Gastroesophageal sphincter (tissue), 4 donors: ENCODE results near the gene GCNT1. TPM values are rescaled to one million over a fixed set of nuclear protein-coding genes. Genes with fewer than 3 reads are reported as not detected.
"Not testable (repeated sequence)": the region's sequence is repeated elsewhere in the genome, so short reads cannot be mapped to it uniquely, and the experiment has no call there.

Experiments used
- ATAC-seq: fragments of 150-250 bp; one replicate; pipeline ENCODE4 v1.9.1; 2016; ENCODE audit warnings: mild to moderate bottlenecking, moderate library complexity
- H3K27ac ChIP-seq, 4 donors: fragments of 200-600 bp; sonication (generic) in 3 of 4; 1 replicate in 3 of 4; 2 replicates in 1 of 4; pipeline ENCODE4 v1.5.1; 2016 to 2019
- H3K27me3 ChIP-seq: fragments of 200-600 bp; sonication (generic); one replicate; pipeline ENCODE4 v1.5.1; 2019
- H3K36me3 ChIP-seq, 2 donors: fragments of 200-600 bp; sonication (generic); one replicate each; pipeline ENCODE4 v1.5.1; 2019; ENCODE audit warnings: control low read depth in 1 of 2
- H3K4me1 ChIP-seq, 3 donors: fragments of 200-600 bp; sonication (generic); 1 replicate in 2 of 3; 2 replicates in 1 of 3; pipeline ENCODE4 v1.5.1; 2016 to 2019; ENCODE audit warnings: control low read depth in 2 of 3
- H3K4me3 ChIP-seq, 2 donors: fragments of 200-600 bp; sonication (generic); one replicate each; pipeline ENCODE4 v1.5.1; 2019; ENCODE audit warnings: mild to moderate bottlenecking in 1 of 2, moderate library complexity in 1 of 2
- H3K9me3 ChIP-seq, 3 donors: fragments of 200-600 bp; sonication (generic); one replicate each; pipeline ENCODE4 v1.5.1; 2017 to 2019; ENCODE audit warnings: control low read depth in 2 of 3
- EP300 ChIP-seq: sonication (generic); formaldehyde crosslinking; IDR thresholded peaks from one replicate; pipeline ENCODE4 v1.6.1; 2017; ENCODE audit warnings: antibody characterized with exemption, mild to moderate bottlenecking
- POLR2A ChIP-seq, 2 donors: fragments of 450-650 bp; IDR thresholded peaks; one replicate each; pipeline ENCODE4 v1.6.1; 2017; ENCODE audit warnings: antibody characterized with exemption in 2 of 2, mild to moderate bottlenecking in 2 of 2, moderate library complexity in 1 of 2
- POLR2AphosphoS5 ChIP-seq: sonication (generic); formaldehyde crosslinking; IDR thresholded peaks from one replicate; pipeline ENCODE4 v1.6.1; 2017; ENCODE audit warnings: antibody characterized with exemption
- WGBS, 2 donors: methylation state at CpG; one replicate each; pipeline ENCODE4 v1.1.5; 2018; ENCODE audit warnings: low coverage in 1 of 2; 5-methylcytosine and 5-hydroxymethylcytosine counted together
- total RNA-seq, 4 donors: library from RNA; depleted of rRNA; stranded (reverse); fragments of >200 nt; gene quantifications; one replicate each; pipeline ENCODE4 v1.1.0, GENCODE V29; 2016
- TF ChIP-seq, protein P1 (sequence below), 4 experiments: fragments of 200-600 bp in 2 of 4; fragments of 450-650 bp in 2 of 4; sonication (generic) in 1 of 4; IDR thresholded peaks; one replicate each; pipeline ENCODE4 v1.5.1; 2017 to 2019; ENCODE audit warnings: antibody characterized with exemption in 4 of 4, mild to moderate bottlenecking in 2 of 4, moderate library complexity in 2 of 4

The GCNT1 gene
- total RNA-seq, 4 donors from 2014 or later: 2.0 to 5.7 (median 3.5) TPM

DNA sequence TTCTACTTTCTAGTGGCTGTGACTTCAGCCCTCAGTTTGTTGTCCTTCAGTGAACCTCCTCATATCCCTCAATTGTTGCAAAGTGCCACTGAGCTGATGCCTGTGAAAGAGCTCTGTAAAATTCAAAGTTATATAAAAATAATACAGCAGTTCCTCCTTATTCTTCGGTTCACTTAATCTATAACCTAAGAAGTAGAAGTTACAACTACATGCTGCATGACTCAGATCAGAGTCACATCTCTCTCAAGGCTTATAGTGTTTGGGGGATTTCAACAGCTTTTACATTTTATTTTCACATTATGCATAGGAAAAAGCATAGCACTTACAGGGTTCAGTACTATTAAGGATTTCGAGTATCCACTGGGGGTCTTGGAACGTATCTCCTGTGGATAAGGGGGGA is 25.1 kb upstream of the GCNT1 start:
- H3K9me3 ChIP-seq: no peaks in the 10 kb centered on the region
- peaks cover 4% of the 10 kb centered on the region for H3K27me3 ChIP-seq
- no peak overlapping the region for H3K4me3 ChIP-seq
- H3K4me1 ChIP-seq: no peaks in the 10 kb centered on the region
- no peaks in the 10 kb centered on the region for H3K36me3 ChIP-seq
- ATAC-seq: no peak
- no peak overlapping the region for H3K27ac ChIP-seq
- TF ChIP-seq POLR2AphosphoS5: no peak
- TF ChIP-seq, protein P1, sequence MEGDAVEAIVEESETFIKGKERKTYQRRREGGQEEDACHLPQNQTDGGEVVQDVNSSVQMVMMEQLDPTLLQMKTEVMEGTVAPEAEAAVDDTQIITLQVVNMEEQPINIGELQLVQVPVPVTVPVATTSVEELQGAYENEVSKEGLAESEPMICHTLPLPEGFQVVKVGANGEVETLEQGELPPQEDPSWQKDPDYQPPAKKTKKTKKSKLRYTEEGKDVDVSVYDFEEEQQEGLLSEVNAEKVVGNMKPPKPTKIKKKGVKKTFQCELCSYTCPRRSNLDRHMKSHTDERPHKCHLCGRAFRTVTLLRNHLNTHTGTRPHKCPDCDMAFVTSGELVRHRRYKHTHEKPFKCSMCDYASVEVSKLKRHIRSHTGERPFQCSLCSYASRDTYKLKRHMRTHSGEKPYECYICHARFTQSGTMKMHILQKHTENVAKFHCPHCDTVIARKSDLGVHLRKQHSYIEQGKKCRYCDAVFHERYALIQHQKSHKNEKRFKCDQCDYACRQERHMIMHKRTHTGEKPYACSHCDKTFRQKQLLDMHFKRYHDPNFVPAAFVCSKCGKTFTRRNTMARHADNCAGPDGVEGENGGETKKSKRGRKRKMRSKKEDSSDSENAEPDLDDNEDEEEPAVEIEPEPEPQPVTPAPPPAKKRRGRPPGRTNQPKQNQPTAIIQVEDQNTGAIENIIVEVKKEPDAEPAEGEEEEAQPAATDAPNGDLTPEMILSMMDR (IDR thresholded peaks at IDR 0.05): no peak
- no peak for TF ChIP-seq POLR2A (IDR thresholded peaks at IDR 0.05)
- no peak for TF ChIP-seq EP300
- 82 to 93% methylated on average over 3 of the region's 3 CpGs for WGBS, 2 donors

DNA sequence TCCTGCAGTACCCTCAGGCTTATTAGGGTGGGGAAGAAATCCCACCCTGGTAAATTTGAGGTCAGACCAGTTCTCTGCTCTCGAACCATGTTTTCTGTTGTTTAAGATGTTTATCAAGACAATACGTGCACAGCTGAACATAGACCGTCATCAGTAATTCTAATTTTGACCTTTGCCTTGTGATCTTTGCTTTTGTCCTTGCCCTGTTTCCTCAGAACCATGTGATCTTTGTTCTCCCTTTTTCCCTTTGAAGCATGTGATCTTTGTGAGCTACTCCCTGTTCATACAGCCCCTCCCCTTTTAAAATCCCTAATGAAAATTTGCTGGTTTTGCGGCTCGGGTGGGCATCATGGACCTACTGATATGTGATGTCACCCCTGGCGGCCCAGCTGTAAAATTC is 24.1 kb upstream of the GCNT1 start:
- 81 to 91% methylated on average over 5 to 6 of the region's 6 CpGs for WGBS, 2 donors
- H3K9me3 ChIP-seq, H3K27ac ChIP-seq, H3K4me1 ChIP-seq, H3K27me3 ChIP-seq, H3K4me3 ChIP-seq, H3K36me3 ChIP-seq, ATAC-seq: not testable (repeated sequence)

DNA sequence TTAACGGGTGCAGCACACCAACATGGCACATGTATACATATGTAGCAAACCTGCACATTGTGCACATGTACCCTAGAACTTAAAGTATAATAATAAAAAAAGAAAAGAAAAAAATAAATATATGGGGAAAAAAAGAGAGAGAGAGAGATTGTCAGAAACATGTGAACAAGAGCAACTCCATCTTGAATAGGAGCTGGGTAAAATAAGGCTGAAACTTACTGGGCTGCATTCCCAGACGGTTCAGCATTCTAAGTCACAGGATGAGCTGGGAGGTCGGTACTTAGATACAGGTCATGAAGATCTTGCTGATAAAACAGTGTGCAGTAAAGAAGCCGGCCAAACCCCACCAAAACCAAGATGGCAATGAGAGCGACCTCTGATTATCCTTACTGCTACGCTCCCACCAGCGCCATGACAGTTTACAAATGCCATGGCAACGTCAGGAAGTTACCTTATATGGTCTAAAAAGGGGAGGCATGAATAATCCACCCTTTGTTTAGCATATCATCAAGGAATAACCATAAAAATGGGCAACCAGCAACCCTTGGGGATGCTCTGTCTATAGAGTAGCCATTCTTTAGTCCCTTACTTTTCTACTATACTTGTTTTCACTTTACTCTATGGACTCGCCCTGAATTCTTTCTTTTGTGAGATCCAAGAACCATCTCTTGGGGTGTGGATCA is 21.8 kb upstream of the GCNT1 start:
- WGBS, 2 donors: 81 to 100% methylated on average over 3 to 9 of the region's 9 CpGs
- not testable (repeated sequence) for H3K36me3 ChIP-seq, H3K27ac ChIP-seq, H3K4me3 ChIP-seq, H3K27me3 ChIP-seq, H3K9me3 ChIP-seq, H3K4me1 ChIP-seq, ATAC-seq

DNA sequence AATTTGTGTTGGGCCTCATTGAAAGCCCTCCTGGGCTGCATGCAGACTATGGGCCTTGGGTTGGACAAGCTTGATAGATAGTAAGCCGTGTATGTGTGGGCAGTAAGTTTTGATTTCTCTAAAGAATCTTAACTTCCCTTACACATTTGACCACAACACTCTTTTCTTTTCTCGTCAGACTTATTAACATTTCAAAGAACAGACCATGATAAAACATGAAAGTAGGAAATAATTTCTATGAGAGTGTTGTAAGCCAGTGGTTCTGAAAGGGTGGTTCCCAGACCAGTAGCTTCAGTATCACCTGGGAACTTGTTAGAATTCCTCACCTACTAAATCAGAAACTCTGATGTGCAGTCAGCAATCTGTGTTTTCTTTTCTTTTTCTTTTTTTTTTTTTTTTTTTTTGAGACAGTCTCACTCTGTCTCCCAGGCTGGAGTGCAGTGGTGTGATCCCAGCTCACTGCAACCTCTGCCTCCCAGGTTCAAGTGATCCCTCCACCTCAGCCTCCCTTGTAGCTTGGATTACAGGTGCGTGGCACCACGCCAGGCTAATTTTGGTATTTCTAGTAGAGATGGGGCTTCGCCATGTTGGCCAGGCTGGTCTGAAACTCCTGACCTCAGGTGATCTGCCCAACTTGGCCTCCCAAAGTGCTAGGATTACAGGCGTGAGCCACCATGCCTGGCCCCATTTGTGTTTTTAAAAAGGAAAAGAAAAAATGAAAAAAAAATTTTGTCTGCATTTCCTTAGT is 20.0 kb upstream of the GCNT1 start:
- no peaks in the 10 kb centered on the region for H3K4me1 ChIP-seq
- no peaks in the 10 kb centered on the region for H3K9me3 ChIP-seq
- ATAC-seq: no peak
- H3K27me3 ChIP-seq: no peaks in the 10 kb centered on the region
- no peaks in the 10 kb centered on the region for H3K36me3 ChIP-seq
- 91 to 92% methylated on average over 4 to 5 of the region's 6 CpGs for WGBS, 2 donors
- H3K4me3 ChIP-seq: no peak overlapping the region
- no peak overlapping the region for H3K27ac ChIP-seq
- TF ChIP-seq POLR2A (IDR thresholded peaks at IDR 0.05) (no peak), POLR2AphosphoS5 (no peak), EP300 (no peak)
- TF ChIP-seq, protein P1 (IDR thresholded peaks at IDR 0.05): no peak

DNA sequence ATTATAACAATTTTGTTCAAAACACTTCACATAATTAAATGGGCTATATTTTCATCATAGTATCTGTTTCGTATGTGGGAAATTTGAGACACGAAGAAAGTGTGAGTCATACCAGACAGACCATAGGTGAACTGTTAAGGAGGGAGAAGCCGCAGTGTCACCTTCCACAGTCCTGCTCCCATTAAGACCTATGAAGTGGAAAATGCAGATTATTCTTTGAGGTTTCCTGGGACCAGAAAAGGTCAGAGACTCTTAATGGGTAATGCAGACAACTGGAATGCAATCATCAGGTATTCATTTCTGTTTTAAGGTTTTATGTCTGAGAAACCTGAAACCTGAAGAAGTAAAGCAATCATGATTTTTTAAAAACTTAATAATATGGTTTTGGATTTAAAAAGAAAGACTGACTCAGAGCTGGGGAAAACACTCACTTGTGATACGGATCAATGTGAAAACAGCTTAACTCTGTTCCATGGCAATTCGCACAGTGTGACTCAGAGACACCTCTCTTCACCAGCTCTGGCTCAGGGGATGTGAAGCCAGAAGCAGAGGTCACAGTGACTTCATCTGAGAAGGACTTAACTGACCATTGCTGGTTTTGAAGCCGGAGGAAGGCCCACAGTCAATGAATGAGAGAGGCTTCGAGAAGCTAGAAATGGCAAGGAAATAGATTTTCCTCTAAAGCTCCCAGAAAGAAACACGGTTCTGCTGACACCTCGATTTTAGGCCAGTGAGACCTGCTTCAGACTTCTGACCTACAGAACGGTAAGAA is 17.2 kb upstream of the GCNT1 start:
- H3K4me3 ChIP-seq: no peak overlapping the region
- TF ChIP-seq POLR2A (IDR thresholded peaks at IDR 0.05) (no peak), POLR2AphosphoS5 (no peak), EP300 (no peak)
- TF ChIP-seq, protein P1 (IDR thresholded peaks at IDR 0.05): no peak
- ATAC-seq: no peak
- WGBS, 2 donors: 86 to 89% methylated on average over 9 to 10 of the region's 10 CpGs
- no peaks in the 10 kb centered on the region for H3K9me3 ChIP-seq
- no peaks in the 10 kb centered on the region for H3K36me3 ChIP-seq
- H3K27me3 ChIP-seq: no peaks in the 10 kb centered on the region
- H3K27ac ChIP-seq: no peak overlapping the region
- H3K4me1 ChIP-seq: no peaks in the 10 kb centered on the region
